GM18517 (cell line): ENCODE measurements around the gene BOLA1.
"Not testable (repeated sequence)": the region's sequence is repeated elsewhere in the genome, so short reads cannot be mapped to it uniquely, and the experiment has no call there.

ENCODE experiments used
- ATAC-seq: cut with Tn5 transposase; IDR thresholded peaks from one replicate; pipeline ENCODE4 v1.9.1; 2021; ENCODE audit warnings: mild to moderate bottlenecking, moderate library complexity; ENCODE audit not compliant: unreplicated experiment

The BOLA1 gene

GRCh38 chr1:149886396-149887195, 12.8 kb upstream of the BOLA1 start:
- peak; percentile 69 for ATAC-seq

GRCh38 chr1:149887196-149887455, 12.2 kb upstream of the BOLA1 start:
- not testable (repeated sequence) for ATAC-seq

GRCh38 chr1:149887456-149888246, 11.7 kb upstream of the BOLA1 start:
- ATAC-seq = peak; percentile 45

GRCh38 chr1:149888247-149888998, 10.9 kb upstream of the BOLA1 start:
- ATAC-seq = no peak

GRCh38 chr1:149888999-149889289, 10.4 kb upstream of the BOLA1 start:
- ATAC-seq = no peak

GRCh38 chr1:149896575-149896974, 2.8 kb upstream of the BOLA1 start:
- no peak for ATAC-seq

- no peak for ATAC-seq
Observed at GRCh38 chr1:149903836-149904491, 4.6 kb downstream of the BOLA1 start.

- no peak for ATAC-seq
Observed at GRCh38 chr1:149906570-149907075, 7.3 kb downstream of the BOLA1 start.

- no peak for ATAC-seq
Observed at GRCh38 chr1:149914545-149914944, 15.2 kb downstream of the BOLA1 start.

GRCh38 chr1:149915429-149916192, 16.2 kb downstream of the BOLA1 start:
- ATAC-seq = no peak

- ATAC-seq = no peak
Observed at GRCh38 chr1:149916193-149916897, 17.0 kb downstream of the BOLA1 start.

GRCh38 chr1:149916898-149917252, 17.5 kb downstream of the BOLA1 start:
- no peak for ATAC-seq

- no peak for ATAC-seq
Observed at GRCh38 chr1:149917571-149918144, 18.3 kb downstream of the BOLA1 start, which contains the start of gene SV2A. SV2A (minus strand) TSS chr1:149917844; CDS start chr1:149913840, 4,004 bp downstream.

GRCh38 chr1:149923626-149924025, 24.3 kb downstream of the BOLA1 start:
- no peak for ATAC-seq

- ATAC-seq = no peak
Observed at GRCh38 chr1:149925345-149925744, 26.0 kb downstream of the BOLA1 start.

- ATAC-seq = no peak
Observed at GRCh38 chr1:149925751-149926150, 26.4 kb downstream of the BOLA1 start.

GRCh38 chr1:149926296-149926695, 26.9 kb downstream of the BOLA1 start:
- ATAC-seq = no peak

- ATAC-seq = no peak
Observed at GRCh38 chr1:149927056-149927562, 27.7 kb downstream of the BOLA1 start.
